Colonic mucosa (tissue), 4 donors: ENCODE results near the gene HRAS. TPM values are rescaled to one million over a fixed set of nuclear protein-coding genes. Genes with fewer than 3 reads are reported as not detected.

Experiments used
- DNase-seq: peaks from one replicate; pipeline ENCODE4 v3.0.0-alpha.2; 2020
- H3K27ac ChIP-seq: fragments of 200-600 bp; one replicate; pipeline ENCODE4 v1.8.0; 2021
- H3K27me3 ChIP-seq: fragments of 200-600 bp; one replicate; pipeline ENCODE4 v1.8.0; 2021
- H3K36me3 ChIP-seq: fragments of 200-600 bp; one replicate; pipeline ENCODE4 v1.8.0; 2021
- H3K4me1 ChIP-seq: fragments of 200-600 bp; one replicate; pipeline ENCODE4 v1.8.0; 2021; ENCODE audit warnings: mild to moderate bottlenecking
- H3K4me3 ChIP-seq: fragments of 200-600 bp; one replicate; pipeline ENCODE4 v1.8.0; 2021
- H3K9ac ChIP-seq, 2 donors: one replicate each; pipeline ENCODE4 v1.7.0; 2013; ENCODE audit warnings: control low read depth in 2 of 2, low read depth in 2 of 2, low read length in 2 of 2
- H3K9me3 ChIP-seq: fragments of 200-600 bp; one replicate; pipeline ENCODE4 v1.8.0; 2021
- CTCF ChIP-seq: fragments of 200-600 bp; IDR thresholded peaks from one replicate; pipeline ENCODE4 v1.8.0; 2022; ENCODE audit warnings: antibody characterized with exemption, mild to moderate bottlenecking
- intact Hi-C: fragments of 100-400 bp; cut with DNase I; formaldehyde crosslinking; loops from one replicate; pipeline ENCODE4 v1.14.1; 2022
- total RNA-seq, 2 donors: library from RNA; stranded (reverse); fragmentation: NEBNext Ultra II Directional in 1 of 2; extraction: Animal tissue kit (Norgen Biotek cat#: 25700) in 1 of 2; gene quantifications; one replicate each; pipeline ENCODE4 v1.2.1, GENCODE V29; 2021
- donor health status: healthy.
- donor health status: DM: no; HTN: no; CAD: no.
- donor health status: DM: no; HTN: no; CAD: no.

HRAS gene
- total RNA-seq, 2 donors from 2014 or later, result 38.4 to 67.0 TPM

- no peaks in the 10 kb centered on the region for H3K36me3 ChIP-seq
- TF ChIP-seq CTCF, result no peak
- H3K9me3 ChIP-seq, result no peaks in the 10 kb centered on the region
- no peaks in the 10 kb centered on the region for H3K4me1 ChIP-seq
- H3K27ac ChIP-seq, result no peak overlapping the region
- peak; percentile 37 for DNase-seq
- H3K27me3 ChIP-seq, result no peaks in the 10 kb centered on the region
- intact Hi-C loops, result no loop called here
- H3K9ac ChIP-seq, result no peak overlapping the region
- H3K4me3 ChIP-seq, result no peak overlapping the region
Measured at GRCh38 chr11:488992-489391, 46.4 kb downstream of the HRAS start.

DNA sequence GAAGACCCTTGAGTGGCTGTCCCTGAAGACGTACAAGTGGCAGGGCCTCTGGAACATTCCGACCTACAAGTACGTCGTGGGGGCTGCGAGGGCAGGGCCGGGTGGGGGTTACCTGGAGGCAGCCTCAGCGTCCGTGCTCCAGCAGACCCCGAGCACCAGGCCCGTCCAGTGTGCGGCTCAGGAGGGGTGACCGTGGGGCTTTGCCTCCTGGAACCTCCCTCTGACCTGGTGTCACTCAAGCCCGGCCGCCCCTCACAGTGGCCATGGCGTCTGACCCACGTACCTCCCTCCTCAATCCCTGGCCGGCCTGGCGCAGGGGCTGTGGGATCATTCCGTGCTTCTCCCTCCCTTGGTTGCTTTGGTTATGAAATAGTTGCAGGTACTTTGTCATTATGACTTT lies 46.8 kb downstream of the HRAS start:
- no peaks in the 10 kb centered on the region for H3K4me1 ChIP-seq
- no peaks in the 10 kb centered on the region for H3K9me3 ChIP-seq
- no peaks in the 10 kb centered on the region for H3K36me3 ChIP-seq
- no peak for TF ChIP-seq CTCF
- no peak overlapping the region for H3K4me3 ChIP-seq
- intact Hi-C loops, result no loop called here
- no peaks in the 10 kb centered on the region for H3K27me3 ChIP-seq
- DNase-seq, result no peak
- H3K9ac ChIP-seq, result no peak overlapping the region
- no peak overlapping the region for H3K27ac ChIP-seq

DNA sequence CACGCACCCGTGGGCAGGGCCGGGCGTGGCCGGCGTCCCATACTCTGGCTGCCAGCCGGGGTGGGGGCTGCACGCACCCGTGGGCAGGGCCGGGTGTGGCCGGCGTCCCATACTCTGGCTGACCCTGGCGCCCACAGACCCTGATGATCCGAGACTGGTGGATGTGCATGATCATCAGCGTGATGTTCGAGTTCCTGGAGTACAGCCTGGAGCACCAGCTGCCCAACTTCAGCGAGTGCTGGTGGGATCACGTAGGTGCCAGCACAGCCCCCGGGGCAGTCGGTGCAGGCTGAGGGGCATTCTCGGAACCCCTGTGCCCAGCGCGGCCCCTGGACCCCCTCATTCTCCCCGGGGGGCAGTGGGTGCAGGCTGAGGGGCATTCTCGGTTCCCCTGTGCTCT lies 47.3 kb downstream of the HRAS start:
- no peak overlapping the region for H3K9ac ChIP-seq
- H3K27me3 ChIP-seq, result no peaks in the 10 kb centered on the region
- no peak for DNase-seq
- no peaks in the 10 kb centered on the region for H3K9me3 ChIP-seq
- no peak overlapping the region for H3K27ac ChIP-seq
- H3K4me3 ChIP-seq, result no peak overlapping the region
- no peaks in the 10 kb centered on the region for H3K36me3 ChIP-seq
- H3K4me1 ChIP-seq, result no peaks in the 10 kb centered on the region
- intact Hi-C loops, result no loop called here
- no peak for TF ChIP-seq CTCF

DNA sequence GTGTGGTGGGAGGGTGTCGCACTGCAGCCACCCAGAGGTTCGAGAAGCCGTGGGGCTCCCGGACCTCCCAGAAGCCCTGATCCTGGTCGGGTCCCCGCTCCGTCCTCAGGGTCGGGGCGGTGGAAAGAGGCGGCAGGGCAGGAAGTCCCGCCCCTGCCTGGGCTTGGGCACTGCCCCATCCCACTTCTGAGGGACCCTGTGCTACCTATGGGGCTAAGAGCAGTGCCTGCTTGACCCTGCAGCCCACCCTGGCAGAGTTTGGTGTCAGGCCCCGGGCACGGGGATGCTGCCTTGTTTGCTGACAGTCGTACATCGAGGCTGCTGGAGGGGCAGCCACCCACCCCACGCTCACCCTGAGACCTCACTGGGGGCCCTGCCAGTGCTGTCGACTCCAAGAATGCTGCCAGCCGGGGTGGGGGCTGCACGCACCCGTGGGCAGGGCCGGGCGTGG lies 47.8 kb downstream of the HRAS start:
- TF ChIP-seq CTCF, result no peak
- H3K9me3 ChIP-seq, result no peaks in the 10 kb centered on the region
- H3K4me3 ChIP-seq, result no peak overlapping the region
- no peak overlapping the region for H3K27ac ChIP-seq
- intact Hi-C loops, result no loop called here
- H3K9ac ChIP-seq, result no peak overlapping the region
- no peaks in the 10 kb centered on the region for H3K36me3 ChIP-seq
- no peaks in the 10 kb centered on the region for H3K4me1 ChIP-seq
- no peak for DNase-seq
- H3K27me3 ChIP-seq, result no peaks in the 10 kb centered on the region

GRCh38 chr11:486189-486588 lies 49.2 kb downstream of the HRAS start:
- no peak overlapping the region for H3K27ac ChIP-seq
- H3K27me3 ChIP-seq, result no peaks in the 10 kb centered on the region
- no peak overlapping the region for H3K4me3 ChIP-seq
- H3K9ac ChIP-seq, result no peak overlapping the region
- H3K4me1 ChIP-seq, result no peaks in the 10 kb centered on the region
- no peaks in the 10 kb centered on the region for H3K9me3 ChIP-seq
- DNase-seq, result no peak
- intact Hi-C loops, result no loop called here
- no peaks in the 10 kb centered on the region for H3K36me3 ChIP-seq
- TF ChIP-seq CTCF, result no peak

- no peak overlapping the region for H3K9ac ChIP-seq
- no peaks in the 10 kb centered on the region for H3K9me3 ChIP-seq
Measured at GRCh38 chr11:484616-485015, 50.8 kb downstream of the HRAS start.

More at GRCh38 chr11:484616-485015, 50.8 kb downstream of the HRAS start:
- no peak overlapping the region for H3K4me3 ChIP-seq
- no peaks in the 10 kb centered on the region for H3K36me3 ChIP-seq
- DNase-seq, result no peak
- no peaks in the 10 kb centered on the region for H3K27me3 ChIP-seq
- H3K27ac ChIP-seq, result no peak overlapping the region
- no peaks in the 10 kb centered on the region for H3K4me1 ChIP-seq
- no peak for TF ChIP-seq CTCF
- intact Hi-C loops, result no loop called here
